Lower leg skin (tissue), 3 donors: ENCODE measurements around the gene ZNF343.

Experiments used
- CTCF ChIP-seq, 3 donors: fragments of 450-650 bp; IDR thresholded peaks; one replicate each; pipeline ENCODE4 v1.5.1; 2016; ENCODE audit warnings: antibody characterized with exemption in 3 of 3, mild to moderate bottlenecking in 3 of 3, moderate library complexity in 2 of 3
- POLR2A ChIP-seq, 2 donors: fragments of 450-650 bp; IDR thresholded peaks; one replicate each; pipeline ENCODE4 v1.6.1; 2016 to 2017; ENCODE audit warnings: antibody characterized with exemption in 2 of 2, mild to moderate bottlenecking in 1 of 2, moderate library complexity in 1 of 2

- no peak for TF ChIP-seq CTCF (IDR thresholded peaks at IDR 0.05)
- no peak for TF ChIP-seq POLR2A (IDR thresholded peaks at IDR 0.05)
Measured at GRCh38 chr20:2465100-2465499, 43.6 kb downstream of the ZNF343 start.
